OCI-LY3 (cell line): ENCODE data around the gene NMRK2.

ENCODE experiments used
- EZH2phosphoT487 ChIP-seq: fragments of 200-600 bp; shearing (Covaris generic); IDR thresholded peaks from 2 replicates; pipeline ENCODE4 v1.6.1; 2018; ENCODE audit warnings: antibody characterized with exemption, mixed run types, low read depth
- TF ChIP-seq, protein P1 (sequence below): fragments of 200-600, 300-600 bp; sonication (generic); IDR thresholded peaks from 2 replicates; pipeline ENCODE4 v1.5.1; 2014; ENCODE audit warnings: antibody characterized with exemption, low read length, low read depth

DNA sequence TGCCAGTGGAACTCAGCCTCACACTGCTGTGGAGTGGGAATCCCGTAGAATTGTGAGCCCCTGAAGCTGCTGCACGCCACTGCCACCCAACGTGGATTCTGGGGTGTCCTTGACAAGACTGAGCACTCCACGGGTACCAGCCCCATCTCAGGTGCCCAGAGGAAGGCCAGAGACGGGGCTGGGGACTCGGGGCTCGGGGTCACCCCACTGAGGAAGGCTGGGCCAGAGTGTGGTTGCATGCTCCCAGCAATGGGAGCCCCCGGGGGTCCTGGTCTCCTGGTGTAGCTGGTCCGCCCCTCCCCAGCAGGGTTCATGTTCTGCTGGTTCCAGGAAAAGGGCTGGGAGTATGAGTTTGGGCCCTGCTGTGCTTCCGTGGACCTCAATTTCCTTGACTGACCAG, 22.8 kb downstream of the NMRK2 start:
- TF ChIP-seq, protein P1, sequence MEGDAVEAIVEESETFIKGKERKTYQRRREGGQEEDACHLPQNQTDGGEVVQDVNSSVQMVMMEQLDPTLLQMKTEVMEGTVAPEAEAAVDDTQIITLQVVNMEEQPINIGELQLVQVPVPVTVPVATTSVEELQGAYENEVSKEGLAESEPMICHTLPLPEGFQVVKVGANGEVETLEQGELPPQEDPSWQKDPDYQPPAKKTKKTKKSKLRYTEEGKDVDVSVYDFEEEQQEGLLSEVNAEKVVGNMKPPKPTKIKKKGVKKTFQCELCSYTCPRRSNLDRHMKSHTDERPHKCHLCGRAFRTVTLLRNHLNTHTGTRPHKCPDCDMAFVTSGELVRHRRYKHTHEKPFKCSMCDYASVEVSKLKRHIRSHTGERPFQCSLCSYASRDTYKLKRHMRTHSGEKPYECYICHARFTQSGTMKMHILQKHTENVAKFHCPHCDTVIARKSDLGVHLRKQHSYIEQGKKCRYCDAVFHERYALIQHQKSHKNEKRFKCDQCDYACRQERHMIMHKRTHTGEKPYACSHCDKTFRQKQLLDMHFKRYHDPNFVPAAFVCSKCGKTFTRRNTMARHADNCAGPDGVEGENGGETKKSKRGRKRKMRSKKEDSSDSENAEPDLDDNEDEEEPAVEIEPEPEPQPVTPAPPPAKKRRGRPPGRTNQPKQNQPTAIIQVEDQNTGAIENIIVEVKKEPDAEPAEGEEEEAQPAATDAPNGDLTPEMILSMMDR: no peak
- no peak for TF ChIP-seq EZH2phosphoT487
